ENCODE results near the gene AMH. TPM values are rescaled to one million over a fixed set of nuclear protein-coding genes. Genes with fewer than 3 reads are reported as not detected.
A peak's percentile ranks its signal among the peaks of the same experiment; 100 is the strongest.

AMH gene
- polyA plus RNA-seq, 3 donors, result 0.12 TPM; not detected in 2

DNA sequence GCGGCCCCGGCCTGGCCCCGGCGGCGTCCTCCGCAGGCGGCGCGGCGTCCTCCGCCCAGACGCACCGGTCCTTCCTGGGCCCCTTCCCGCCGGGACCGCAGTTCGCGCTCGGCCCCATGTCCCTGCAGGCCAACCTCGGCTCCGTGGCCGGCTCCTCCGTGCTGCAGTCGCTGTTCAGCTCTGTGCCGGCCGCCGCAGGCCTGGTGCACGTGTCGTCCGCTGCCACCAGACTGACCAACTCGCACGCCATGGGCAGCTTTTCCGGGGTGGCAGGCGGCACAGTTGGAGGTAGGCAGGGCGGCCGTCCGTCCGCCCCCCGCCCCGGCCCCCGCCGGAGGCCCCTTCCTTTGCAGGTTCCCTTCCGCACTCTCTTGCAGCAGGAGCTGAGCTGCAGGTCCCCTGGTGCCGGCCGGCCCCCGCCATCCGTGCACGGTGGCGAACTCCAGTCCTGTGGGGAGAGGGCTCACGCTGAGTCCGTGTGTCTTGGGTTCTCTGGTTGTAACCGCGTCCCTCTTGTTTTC lies 22.2 kb upstream of the AMH start:
- Histone ChIP-seq H3K4me3 (replicated peaks in 1 of 3; ENCODE audit: low read depth in 2 of 3, low read length in 3 of 3) (no peak overlapping the region), H3K36me3 (replicated peaks in 1 of 2; ENCODE audit: control insufficient read depth in 1 of 2, insufficient read depth in 2 of 2, low read length in 2 of 2) (peaks cover 64 to 89% of the 10 kb centered on the region in 2 donors), H3K79me2 (ENCODE audit: insufficient read depth, low read length) (peaks cover 10% of the 10 kb centered on the region), H3K27ac (ENCODE audit: low read depth in 1 of 2, low read length in 2 of 2) (no peak overlapping the region), H3K4me1 (ENCODE audit: control insufficient read depth in 1 of 2, insufficient read depth in 2 of 2, low read length in 2 of 2) (peaks cover 0 to 10% of the 10 kb centered on the region in 2 donors), H2AFZ (ENCODE audit: insufficient read depth, low read depth, low read length, poor library complexity, severe bottlenecking) (no peak overlapping the region), H3K9ac (ENCODE audit: insufficient read depth, low read length, poor library complexity, severe bottlenecking) (no peak overlapping the region), H3K9me3 (replicated peaks in 1 of 2; ENCODE audit: control insufficient read depth in 1 of 2, insufficient read depth in 1 of 2, low read length in 2 of 2) (no peaks in the 10 kb centered on the region), H3K27me3 (ENCODE audit: control insufficient read depth in 2 of 2, insufficient read depth in 2 of 2, low read length in 2 of 2) (no peaks in the 10 kb centered on the region), H3K4me2 (replicated peaks; ENCODE audit: extremely low read depth, low read length, poor library complexity, severe bottlenecking) (no peak overlapping the region), H4K20me1 (ENCODE audit: insufficient read depth, low read length) (peaks cover 59% of the 10 kb centered on the region)
- intact Hi-C loops (cut with micrococcal nuclease), result no loop called here
- Mint-ChIP-seq H3K4me3 (no peak overlapping the region), H3K27ac (peak overlapping the region in 2 of 7 donors; percentile 18 to 63), H3K9me3 (peaks cover 0 to 3% (median 0%) of the 10 kb centered on the region in 7 donors), H3K4me1 (no peaks in the 10 kb centered on the region), H3K27me3 (ENCODE audit: low read depth in 3 of 3) (no peaks in the 10 kb centered on the region), H3K36me3 (peaks cover 51 to 80% of the 10 kb centered on the region in 2 donors)
- no peak for DNase-seq
- TF ChIP-seq, protein P1, sequence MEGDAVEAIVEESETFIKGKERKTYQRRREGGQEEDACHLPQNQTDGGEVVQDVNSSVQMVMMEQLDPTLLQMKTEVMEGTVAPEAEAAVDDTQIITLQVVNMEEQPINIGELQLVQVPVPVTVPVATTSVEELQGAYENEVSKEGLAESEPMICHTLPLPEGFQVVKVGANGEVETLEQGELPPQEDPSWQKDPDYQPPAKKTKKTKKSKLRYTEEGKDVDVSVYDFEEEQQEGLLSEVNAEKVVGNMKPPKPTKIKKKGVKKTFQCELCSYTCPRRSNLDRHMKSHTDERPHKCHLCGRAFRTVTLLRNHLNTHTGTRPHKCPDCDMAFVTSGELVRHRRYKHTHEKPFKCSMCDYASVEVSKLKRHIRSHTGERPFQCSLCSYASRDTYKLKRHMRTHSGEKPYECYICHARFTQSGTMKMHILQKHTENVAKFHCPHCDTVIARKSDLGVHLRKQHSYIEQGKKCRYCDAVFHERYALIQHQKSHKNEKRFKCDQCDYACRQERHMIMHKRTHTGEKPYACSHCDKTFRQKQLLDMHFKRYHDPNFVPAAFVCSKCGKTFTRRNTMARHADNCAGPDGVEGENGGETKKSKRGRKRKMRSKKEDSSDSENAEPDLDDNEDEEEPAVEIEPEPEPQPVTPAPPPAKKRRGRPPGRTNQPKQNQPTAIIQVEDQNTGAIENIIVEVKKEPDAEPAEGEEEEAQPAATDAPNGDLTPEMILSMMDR (IDR thresholded peaks at IDR 0.05), result no peak
- WGBS (ENCODE audit: insufficient coverage), result 96% methylated on average over 46 of the region's 53 CpGs

DNA sequence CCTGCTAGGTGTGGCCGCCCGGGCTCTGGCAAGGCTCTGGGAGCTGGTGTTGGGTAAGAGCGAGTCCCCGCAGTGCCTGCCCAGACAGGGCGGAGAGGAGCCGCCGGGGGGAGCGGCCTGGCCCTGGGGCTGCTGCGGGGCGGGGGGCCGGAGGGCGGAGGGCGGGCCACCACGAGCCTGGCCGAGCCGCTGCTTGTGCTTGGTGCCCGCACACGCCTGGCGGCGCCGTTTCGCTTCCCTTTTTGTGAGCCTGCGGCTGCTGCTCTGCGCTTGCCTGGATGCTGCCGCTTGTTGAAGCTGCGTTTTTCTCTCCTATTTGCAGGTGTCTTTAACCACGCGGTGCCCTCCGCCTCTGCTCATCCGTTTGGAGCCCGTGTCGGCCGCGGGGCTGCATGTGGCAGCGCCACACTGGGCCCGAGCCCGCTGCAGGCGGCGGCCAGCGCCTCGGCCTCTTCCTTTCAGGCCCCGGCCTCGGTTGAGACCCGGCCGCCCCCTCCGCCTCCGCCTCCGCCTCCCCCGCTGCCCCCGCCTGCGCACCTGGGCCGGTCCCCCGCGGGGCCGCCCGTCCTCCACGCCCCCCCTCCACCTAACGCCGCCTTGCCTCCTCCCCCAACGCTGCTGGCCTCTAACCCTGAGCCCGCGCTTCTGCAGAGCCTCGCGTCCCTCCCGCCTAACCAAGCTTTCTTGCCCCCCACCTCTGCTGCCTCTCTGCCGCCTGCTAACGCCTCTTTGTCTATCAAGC lies 21.5 kb upstream of the AMH start:
- H3K4me3 ChIP-seq (replicated peaks in 1 of 3; ENCODE audit: low read depth in 2 of 3, low read length in 3 of 3), result no peak overlapping the region
- H4K20me1 ChIP-seq (ENCODE audit: insufficient read depth, low read length), result peaks cover 65% of the 10 kb centered on the region
- no peak overlapping the region for H3K9ac ChIP-seq (ENCODE audit: insufficient read depth, low read length, poor library complexity, severe bottlenecking)
- Mint-ChIP-seq H3K4me3 (no peak overlapping the region), H3K27me3 (ENCODE audit: low read depth in 3 of 3) (no peaks in the 10 kb centered on the region), H3K27ac (peak overlapping the region in 1 of 7 donors; percentile 18), H3K36me3 (peaks cover 53 to 80% of the 10 kb centered on the region in 2 donors), H3K4me1 (no peaks in the 10 kb centered on the region), H3K9me3 (peaks cover 0 to 3% (median 0%) of the 10 kb centered on the region in 7 donors)
- no peak overlapping the region for H3K4me2 ChIP-seq (replicated peaks; ENCODE audit: extremely low read depth, low read length, poor library complexity, severe bottlenecking)
- 53% methylated on average over 49 of the region's 67 CpGs for WGBS (ENCODE audit: insufficient coverage)
- DNase-seq, result peak; percentile 55 to 60 (median 55)
- no peaks in the 10 kb centered on the region for H3K27me3 ChIP-seq (ENCODE audit: control insufficient read depth in 2 of 2, insufficient read depth in 2 of 2, low read length in 2 of 2)
- H2AFZ ChIP-seq (ENCODE audit: insufficient read depth, low read depth, low read length, poor library complexity, severe bottlenecking), result no peak overlapping the region
- H3K79me2 ChIP-seq (ENCODE audit: insufficient read depth, low read length), result peaks cover 14% of the 10 kb centered on the region
- H3K9me3 ChIP-seq (replicated peaks in 1 of 2; ENCODE audit: control insufficient read depth in 1 of 2, insufficient read depth in 1 of 2, low read length in 2 of 2), result no peaks in the 10 kb centered on the region
- peaks cover 0 to 10% of the 10 kb centered on the region in 2 donors for H3K4me1 ChIP-seq (ENCODE audit: control insufficient read depth in 1 of 2, insufficient read depth in 2 of 2, low read length in 2 of 2)
- intact Hi-C loops (cut with micrococcal nuclease), result no loop called here
- H3K27ac ChIP-seq (ENCODE audit: low read depth in 1 of 2, low read length in 2 of 2), result no peak overlapping the region
- TF ChIP-seq, protein P1 (IDR thresholded peaks at IDR 0.05), result no peak
- peaks cover 65 to 90% of the 10 kb centered on the region in 2 donors for H3K36me3 ChIP-seq (replicated peaks in 1 of 2; ENCODE audit: control insufficient read depth in 1 of 2, insufficient read depth in 2 of 2, low read length in 2 of 2)

Measured in CD14-positive monocyte (primary cell).